Measurements from ENCODE around the gene CPNE4.

CPNE4 gene

GRCh38 chr3:131735116-131735515 is 299.7 kb downstream of the CPNE4 start:
- no peak for DNase-seq (ENCODE audit: low read depth)

GRCh38 chr3:131733086-131733841 is 301.6 kb downstream of the CPNE4 start:
- DNase-seq (ENCODE audit: low read depth): no peak

- no peak for DNase-seq (ENCODE audit: low read depth)
Observed at GRCh38 chr3:131731709-131732108, 303.1 kb downstream of the CPNE4 start.

- peak; percentile 51 for DNase-seq (ENCODE audit: low read depth)
Observed at GRCh38 chr3:131730581-131730980, 304.2 kb downstream of the CPNE4 start.

GRCh38 chr3:131729643-131730017 is 305.2 kb downstream of the CPNE4 start:
- DNase-seq (ENCODE audit: low read depth): no peak

GRCh38 chr3:131728898-131729642 is 305.7 kb downstream of the CPNE4 start:
- DNase-seq (ENCODE audit: low read depth): no peak

GRCh38 chr3:131725414-131725813 is 309.4 kb downstream of the CPNE4 start:
- no peak for DNase-seq (ENCODE audit: low read depth)

- DNase-seq (ENCODE audit: low read depth): no peak
Observed at GRCh38 chr3:131723343-131723742, 311.5 kb downstream of the CPNE4 start.

- no peak for DNase-seq (ENCODE audit: low read depth)
Observed at GRCh38 chr3:131717493-131717892, 317.3 kb downstream of the CPNE4 start.

GRCh38 chr3:131716943-131717342 is 317.9 kb downstream of the CPNE4 start:
- DNase-seq (ENCODE audit: low read depth): no peak

GRCh38 chr3:131716007-131716406 is 318.8 kb downstream of the CPNE4 start:
- no peak for DNase-seq (ENCODE audit: low read depth)

- no peak for DNase-seq (ENCODE audit: low read depth)
Observed at GRCh38 chr3:131714585-131715220, 320.1 kb downstream of the CPNE4 start.

- DNase-seq (ENCODE audit: low read depth): no peak
Observed at GRCh38 chr3:131713416-131714123, 321.2 kb downstream of the CPNE4 start.

- no peak for DNase-seq (ENCODE audit: low read depth)
Observed at GRCh38 chr3:131712662-131713061, 322.2 kb downstream of the CPNE4 start.

- DNase-seq (ENCODE audit: low read depth): no peak
Observed at GRCh38 chr3:131711114-131711768, 323.6 kb downstream of the CPNE4 start.

GRCh38 chr3:131708241-131708640 is 326.6 kb downstream of the CPNE4 start:
- DNase-seq (ENCODE audit: low read depth): no peak

GRCh38 chr3:131705558-131706051 is 329.2 kb downstream of the CPNE4 start:
- DNase-seq (ENCODE audit: low read depth): no peak

- DNase-seq (ENCODE audit: low read depth): no peak
Observed at GRCh38 chr3:131705099-131705498, 329.7 kb downstream of the CPNE4 start.

- no peak for DNase-seq (ENCODE audit: low read depth)
Observed at GRCh38 chr3:131704098-131704497, 330.7 kb downstream of the CPNE4 start.

- DNase-seq (ENCODE audit: low read depth): no peak
Observed at GRCh38 chr3:131702146-131702545, 332.7 kb downstream of the CPNE4 start.

GRCh38 chr3:131701153-131701770 is 333.6 kb downstream of the CPNE4 start:
- DNase-seq (ENCODE audit: low read depth): no peak
